Measurements from ENCODE around the gene RNF157.

Gene RNF157

DNA sequence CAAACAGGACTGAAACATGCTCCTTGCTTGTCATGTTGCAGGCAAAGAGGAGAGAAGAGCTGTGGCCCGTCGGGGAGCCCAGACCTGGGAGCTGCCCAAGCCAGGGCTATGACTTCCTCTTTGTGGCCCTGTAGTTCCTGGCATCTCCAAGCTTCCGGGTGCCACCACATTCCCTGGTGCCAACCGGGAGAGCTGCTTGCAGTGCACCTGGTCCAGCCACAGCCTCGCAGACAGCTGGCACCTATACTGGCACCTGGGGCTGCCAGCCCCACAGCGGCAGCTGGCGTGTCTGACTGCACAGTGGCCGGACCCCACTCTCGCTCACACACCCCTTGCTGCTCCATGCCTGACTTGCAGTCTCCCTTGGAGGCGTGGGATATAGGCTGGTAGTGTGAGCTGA lies 62.2 kb downstream of the RNF157 start:
- DNase-seq (ENCODE audit: low read depth) = no peak
- no peak overlapping the region for H3K4me3 ChIP-seq (ENCODE audit: control insufficient read depth, low read depth, low read length)
- TF ChIP-seq, protein P1, sequence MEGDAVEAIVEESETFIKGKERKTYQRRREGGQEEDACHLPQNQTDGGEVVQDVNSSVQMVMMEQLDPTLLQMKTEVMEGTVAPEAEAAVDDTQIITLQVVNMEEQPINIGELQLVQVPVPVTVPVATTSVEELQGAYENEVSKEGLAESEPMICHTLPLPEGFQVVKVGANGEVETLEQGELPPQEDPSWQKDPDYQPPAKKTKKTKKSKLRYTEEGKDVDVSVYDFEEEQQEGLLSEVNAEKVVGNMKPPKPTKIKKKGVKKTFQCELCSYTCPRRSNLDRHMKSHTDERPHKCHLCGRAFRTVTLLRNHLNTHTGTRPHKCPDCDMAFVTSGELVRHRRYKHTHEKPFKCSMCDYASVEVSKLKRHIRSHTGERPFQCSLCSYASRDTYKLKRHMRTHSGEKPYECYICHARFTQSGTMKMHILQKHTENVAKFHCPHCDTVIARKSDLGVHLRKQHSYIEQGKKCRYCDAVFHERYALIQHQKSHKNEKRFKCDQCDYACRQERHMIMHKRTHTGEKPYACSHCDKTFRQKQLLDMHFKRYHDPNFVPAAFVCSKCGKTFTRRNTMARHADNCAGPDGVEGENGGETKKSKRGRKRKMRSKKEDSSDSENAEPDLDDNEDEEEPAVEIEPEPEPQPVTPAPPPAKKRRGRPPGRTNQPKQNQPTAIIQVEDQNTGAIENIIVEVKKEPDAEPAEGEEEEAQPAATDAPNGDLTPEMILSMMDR (IDR thresholded peaks at IDR 0.05; ENCODE audit: control insufficient read depth, insufficient read depth, low read depth, low read length, missing control alignments) = no peak

DNA sequence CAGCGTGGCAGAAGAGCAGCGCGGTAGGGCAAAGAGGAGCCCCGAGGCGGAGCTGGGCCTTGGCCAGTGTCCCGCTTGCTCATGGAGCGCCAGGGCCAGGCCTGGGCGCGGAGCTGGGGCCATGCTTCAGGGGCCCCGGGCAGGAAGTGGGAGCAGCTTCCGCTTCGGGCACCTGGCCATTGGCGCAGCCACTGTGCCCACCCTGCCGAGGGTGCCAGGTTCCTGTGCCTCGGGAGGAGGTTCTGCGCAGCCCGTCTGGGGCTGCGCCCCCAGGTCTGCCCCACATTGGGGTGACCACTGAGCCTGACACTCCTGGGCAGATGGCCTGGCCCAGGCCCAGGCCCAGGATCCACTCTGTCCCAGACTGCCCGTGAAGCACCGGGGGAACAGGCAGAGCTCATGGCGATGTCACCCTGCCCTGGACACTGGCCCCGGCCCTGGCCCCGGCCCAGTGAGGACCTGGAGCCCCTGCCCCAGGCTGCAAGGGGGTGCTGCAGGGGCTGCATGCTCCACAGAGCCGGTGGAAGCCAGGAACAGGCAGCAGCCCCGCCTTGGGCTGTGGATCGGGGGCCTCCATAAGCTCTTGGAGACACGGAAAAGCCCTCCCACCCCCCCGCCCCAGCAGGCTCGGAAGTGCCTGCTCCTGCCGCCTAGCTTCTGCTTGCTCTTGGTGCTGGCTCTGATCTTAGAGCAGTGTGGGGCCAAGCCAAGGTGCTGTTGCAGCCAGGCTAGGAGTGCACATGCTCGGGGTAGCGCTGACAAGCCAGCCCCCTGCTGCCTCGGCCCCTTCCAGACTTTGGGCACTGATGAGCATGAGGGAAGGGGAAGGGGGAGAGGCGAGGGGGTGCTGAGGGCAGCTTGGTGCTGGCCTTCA lies 63.4 kb downstream of the RNF157 start:
- TF ChIP-seq, protein P1 (IDR thresholded peaks at IDR 0.05; ENCODE audit: control insufficient read depth, insufficient read depth, low read depth, low read length, missing control alignments) = no peak
- no peak for DNase-seq (ENCODE audit: low read depth)

DNA sequence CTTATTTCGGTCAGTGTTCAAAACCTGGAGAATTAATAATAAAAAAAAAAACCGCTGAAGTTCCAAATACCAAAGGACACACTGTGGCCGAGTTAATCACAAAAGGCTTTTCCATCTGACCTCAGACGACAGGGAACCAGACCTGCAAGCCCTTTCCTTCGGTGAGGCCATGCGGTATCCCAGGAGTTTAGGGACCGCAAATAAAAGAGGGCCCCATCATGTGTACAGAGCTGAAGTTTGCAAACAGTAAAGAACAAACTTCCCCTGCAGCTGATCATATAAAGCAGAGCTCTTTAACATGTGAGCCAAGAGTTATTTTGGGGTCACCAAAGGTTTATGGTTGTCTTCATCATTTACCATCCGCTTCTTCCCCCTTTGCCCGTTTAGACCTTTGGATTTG lies 66.3 kb downstream of the RNF157 start:
- TF ChIP-seq, protein P1 (IDR thresholded peaks at IDR 0.05; ENCODE audit: control insufficient read depth, insufficient read depth, low read depth, low read length, missing control alignments) = no peak
- no peak overlapping the region for H3K4me3 ChIP-seq (ENCODE audit: control insufficient read depth, low read depth, low read length)
- DNase-seq (ENCODE audit: low read depth) = no peak

More for the DNA sequence above, 63.4 kb downstream of the RNF157 start:
- H3K4me3 ChIP-seq (ENCODE audit: control insufficient read depth, low read depth, low read length) = no peak overlapping the region

DNA sequence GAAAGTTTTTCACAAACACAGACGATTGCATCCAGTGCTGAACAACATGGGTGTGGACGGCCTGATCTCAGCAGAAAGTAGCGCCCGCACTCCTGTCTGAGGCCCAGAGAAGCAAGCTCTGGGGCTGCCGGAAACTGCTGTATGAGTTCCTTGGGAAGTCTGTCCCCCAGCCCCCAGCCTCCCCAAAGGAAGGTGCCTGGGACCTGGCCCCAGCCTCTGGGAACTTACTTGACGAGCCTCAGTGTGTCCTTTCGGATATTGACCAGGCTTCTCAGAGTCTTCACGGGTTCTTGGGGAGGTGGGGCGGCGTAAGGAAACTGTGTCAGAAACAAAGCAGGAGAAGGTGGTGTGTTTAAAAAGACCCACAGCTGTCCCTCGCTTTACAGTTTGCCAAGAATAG lies 66.8 kb downstream of the RNF157 start:
- DNase-seq (ENCODE audit: low read depth) = no peak
- no peak overlapping the region for H3K4me3 ChIP-seq (ENCODE audit: control insufficient read depth, low read depth, low read length)
- TF ChIP-seq, protein P1 (IDR thresholded peaks at IDR 0.05; ENCODE audit: control insufficient read depth, insufficient read depth, low read depth, low read length, missing control alignments) = no peak

DNA sequence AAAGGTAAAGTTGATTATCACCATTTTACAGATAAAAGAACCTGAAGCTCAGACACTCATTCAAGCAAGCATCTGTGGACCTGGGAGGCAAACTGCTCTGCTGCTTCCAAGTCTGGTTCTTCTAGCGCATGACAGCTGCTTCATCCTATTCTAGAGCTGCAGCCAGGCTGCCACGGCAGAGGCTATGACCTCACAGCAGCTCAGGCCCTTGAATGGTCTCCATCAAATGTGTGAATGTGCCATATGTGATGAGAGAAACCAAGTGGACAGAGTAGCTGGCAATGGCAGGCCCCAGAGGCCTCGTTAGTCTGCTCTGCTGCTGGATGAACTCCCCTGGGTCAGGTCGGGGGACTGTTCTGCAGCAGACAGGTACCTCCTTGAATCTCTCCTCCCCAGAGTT lies 68.6 kb downstream of the RNF157 start:
- H3K4me3 ChIP-seq (ENCODE audit: control insufficient read depth, low read depth, low read length) = no peak overlapping the region
- no peak for DNase-seq (ENCODE audit: low read depth)

DNA sequence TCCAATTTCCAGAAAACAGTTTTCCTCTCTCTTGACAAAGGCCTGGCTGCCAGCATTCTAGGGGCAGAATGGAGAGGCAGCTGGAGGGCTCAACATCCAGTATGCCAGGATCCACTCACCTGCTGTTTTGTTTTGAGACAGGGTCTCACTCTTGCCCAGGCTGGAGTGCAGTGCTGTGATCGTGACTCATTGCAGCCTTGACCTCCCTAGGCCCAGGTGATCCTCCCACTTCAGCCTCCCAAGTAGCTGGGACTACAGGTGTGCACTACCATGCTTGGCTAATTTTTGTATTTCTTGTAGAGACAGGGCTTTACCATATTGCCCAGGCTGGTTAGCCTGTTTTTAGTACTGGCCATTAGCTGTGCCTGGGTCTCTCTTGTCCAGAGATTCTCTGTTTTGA lies 70.2 kb downstream of the RNF157 start:
- H3K4me3 ChIP-seq (ENCODE audit: control insufficient read depth, low read depth, low read length) = no peak overlapping the region
- no peak for DNase-seq (ENCODE audit: low read depth)
- TF ChIP-seq, protein P1 (IDR thresholded peaks at IDR 0.05; ENCODE audit: control insufficient read depth, insufficient read depth, low read depth, low read length, missing control alignments) = no peak

More for the DNA sequence above, 68.6 kb downstream of the RNF157 start:
- TF ChIP-seq, protein P1 (IDR thresholded peaks at IDR 0.05; ENCODE audit: control insufficient read depth, insufficient read depth, low read depth, low read length, missing control alignments) = no peak
